ENCODE results near the gene SBNO2.

- TF ChIP-seq CTCF (IDR thresholded peaks at IDR 0.05) (peak in 1 of 4 experiments; percentile 8), POLR2A (IDR thresholded peaks at IDR 0.05) (no peak)
These were observed 5.3 kb downstream of the SBNO2 start for GRCh38 chr19:1168572-1169410.

All from gastroesophageal sphincter (tissue), 3 donors.